AG09309 (cell line): ENCODE data around the gene BTF3.
A peak's percentile ranks its signal among the peaks of the same experiment; 100 is the strongest.

ENCODE experiments used
- DNase-seq: peaks from one replicate; pipeline ENCODE4 v3.0.0-alpha.2; 2010; ENCODE audit warnings: low read depth
- H3K4me3 ChIP-seq: 2 replicates; pipeline ENCODE4 v1.5.1; 2011; ENCODE audit warnings: mild to moderate bottlenecking, low read depth, low read length, moderate library complexity; ENCODE audit not compliant: control insufficient read depth
- TF ChIP-seq, protein P1 (sequence below): IDR thresholded peaks from 2 replicates; pipeline ENCODE4 v1.5.1; 2011; ENCODE audit warnings: mild to moderate bottlenecking, low read depth, low read length, inconsistent platforms; ENCODE audit not compliant: insufficient read depth, control insufficient read depth; ENCODE audit errors: missing control alignments

BTF3 gene

GRCh38 chr5:73498057-73498992, at the start of gene BTF3:
TSS of gene BTF3 (plus strand) at chr5:73498442. CDS start at chr5:73498668, 226 bp downstream.
- DNase-seq: peak; percentile 91
- H3K4me3 ChIP-seq: peak within 1 kb of the TSS; percentile 91
- TF ChIP-seq, protein P1, sequence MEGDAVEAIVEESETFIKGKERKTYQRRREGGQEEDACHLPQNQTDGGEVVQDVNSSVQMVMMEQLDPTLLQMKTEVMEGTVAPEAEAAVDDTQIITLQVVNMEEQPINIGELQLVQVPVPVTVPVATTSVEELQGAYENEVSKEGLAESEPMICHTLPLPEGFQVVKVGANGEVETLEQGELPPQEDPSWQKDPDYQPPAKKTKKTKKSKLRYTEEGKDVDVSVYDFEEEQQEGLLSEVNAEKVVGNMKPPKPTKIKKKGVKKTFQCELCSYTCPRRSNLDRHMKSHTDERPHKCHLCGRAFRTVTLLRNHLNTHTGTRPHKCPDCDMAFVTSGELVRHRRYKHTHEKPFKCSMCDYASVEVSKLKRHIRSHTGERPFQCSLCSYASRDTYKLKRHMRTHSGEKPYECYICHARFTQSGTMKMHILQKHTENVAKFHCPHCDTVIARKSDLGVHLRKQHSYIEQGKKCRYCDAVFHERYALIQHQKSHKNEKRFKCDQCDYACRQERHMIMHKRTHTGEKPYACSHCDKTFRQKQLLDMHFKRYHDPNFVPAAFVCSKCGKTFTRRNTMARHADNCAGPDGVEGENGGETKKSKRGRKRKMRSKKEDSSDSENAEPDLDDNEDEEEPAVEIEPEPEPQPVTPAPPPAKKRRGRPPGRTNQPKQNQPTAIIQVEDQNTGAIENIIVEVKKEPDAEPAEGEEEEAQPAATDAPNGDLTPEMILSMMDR: no peak

GRCh38 chr5:73448463-73449136, 49.6 kb upstream of the BTF3 start, which contains the start of gene FOXD1:
TSS of gene FOXD1 (minus strand) at chr5:73448777. CDS start at chr5:73448362, 415 bp downstream.
- peak within 1 kb of the TSS; percentile 65 for H3K4me3 ChIP-seq
- peak; percentile 83 for DNase-seq
- TF ChIP-seq, protein P1: peak; percentile 2

DNA sequence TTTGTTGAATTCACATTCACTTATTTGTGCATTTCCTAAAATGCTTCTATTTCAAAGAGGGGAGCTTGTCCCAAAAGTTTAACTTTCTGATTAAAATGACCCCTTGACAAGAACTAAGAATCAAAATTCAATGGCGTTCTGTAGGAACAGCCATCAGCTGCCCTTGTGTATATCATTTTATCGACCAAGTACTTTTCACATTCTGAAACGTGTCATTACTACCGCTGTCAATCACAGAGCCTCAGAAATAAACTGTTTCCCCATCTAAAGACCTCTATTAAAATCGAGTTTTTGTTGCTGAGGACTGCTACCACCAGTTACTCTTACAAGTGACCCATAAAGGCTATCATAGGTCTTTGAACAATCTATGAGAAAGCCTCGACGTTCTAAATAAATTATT, 48.1 kb upstream of the BTF3 start:
- TF ChIP-seq, protein P1: no peak
- DNase-seq: no peak

GRCh38 chr5:73450672-73451223, 47.5 kb upstream of the BTF3 start:
- no peak for DNase-seq
- TF ChIP-seq, protein P1: no peak
- H3K4me3 ChIP-seq: peak overlapping the region; percentile 60

More for the DNA sequence above, 48.1 kb upstream of the BTF3 start:
- H3K4me3 ChIP-seq: no peak overlapping the region

DNA sequence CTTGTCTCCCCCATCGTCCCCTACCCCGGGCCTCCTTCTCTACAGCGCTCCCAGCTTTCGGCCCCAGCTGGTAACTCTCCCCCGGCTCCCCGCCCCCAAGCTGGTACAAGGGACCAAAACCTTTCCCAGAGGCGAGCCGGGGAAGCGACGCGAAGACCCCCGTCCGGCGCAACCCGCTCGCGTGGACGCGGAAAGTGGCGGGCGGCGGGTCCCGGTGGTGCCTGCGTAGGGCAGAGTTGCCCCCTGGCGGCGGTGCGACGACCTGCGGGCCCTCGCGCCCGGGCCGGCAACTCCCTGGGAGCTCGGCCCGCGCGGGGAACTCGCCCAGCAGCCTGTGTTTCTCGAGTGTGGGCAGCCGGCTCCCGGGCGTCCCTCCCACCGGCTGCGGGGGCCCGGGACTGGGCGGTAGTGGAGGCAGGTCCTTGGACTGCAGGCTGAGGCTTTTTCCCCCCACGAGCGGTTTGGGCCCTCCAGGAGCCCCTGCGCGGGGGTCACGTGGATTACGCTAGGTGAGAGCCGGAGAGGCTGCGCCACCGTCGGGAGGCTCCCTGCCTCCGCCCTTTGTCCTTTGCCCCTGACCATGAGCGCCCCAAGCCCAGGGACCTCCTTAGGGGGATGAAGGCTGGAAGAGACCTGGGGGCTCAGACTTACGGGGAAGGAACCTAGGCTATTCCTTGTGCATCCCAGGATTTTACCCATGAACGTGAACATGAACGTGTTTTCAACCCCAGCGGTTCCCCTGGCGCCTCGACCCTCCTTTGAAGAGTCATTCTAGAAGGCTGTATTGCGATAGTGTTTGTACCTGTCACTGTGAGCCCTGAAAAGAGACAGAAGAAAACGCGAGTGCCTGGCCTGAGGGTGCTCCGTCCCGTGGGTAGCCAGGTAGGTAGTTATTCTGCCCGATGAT, 46.8 kb upstream of the BTF3 start:
- TF ChIP-seq, protein P1: peak; percentile 55
- H3K4me3 ChIP-seq: peak overlapping the region; percentile 60
- DNase-seq: no peak
